HT-29 (cell line): ENCODE results near the gene MDC1. TPM values are rescaled to one million over a fixed set of nuclear protein-coding genes. Genes with fewer than 3 reads are reported as not detected.
"Not testable (repeated sequence)": the region's sequence is repeated elsewhere in the genome, so short reads cannot be mapped to it uniquely, and the experiment has no call there.

ENCODE experiments used
- DNase-seq: peaks from one replicate; pipeline ENCODE4 v3.0.0-alpha.2; 2015; ENCODE audit warnings: low spot score
- total RNA-seq: library from RNA; depleted of rRNA; stranded (reverse); fragments of >200 nt; shearing (Covaris generic); gene quantifications from 2 replicates; pipeline ENCODE4 v1.2.3, GENCODE V29; 2014

The MDC1 gene
- total RNA-seq, 1 experiment from 2014 or later = 24.9 TPM

DNA sequence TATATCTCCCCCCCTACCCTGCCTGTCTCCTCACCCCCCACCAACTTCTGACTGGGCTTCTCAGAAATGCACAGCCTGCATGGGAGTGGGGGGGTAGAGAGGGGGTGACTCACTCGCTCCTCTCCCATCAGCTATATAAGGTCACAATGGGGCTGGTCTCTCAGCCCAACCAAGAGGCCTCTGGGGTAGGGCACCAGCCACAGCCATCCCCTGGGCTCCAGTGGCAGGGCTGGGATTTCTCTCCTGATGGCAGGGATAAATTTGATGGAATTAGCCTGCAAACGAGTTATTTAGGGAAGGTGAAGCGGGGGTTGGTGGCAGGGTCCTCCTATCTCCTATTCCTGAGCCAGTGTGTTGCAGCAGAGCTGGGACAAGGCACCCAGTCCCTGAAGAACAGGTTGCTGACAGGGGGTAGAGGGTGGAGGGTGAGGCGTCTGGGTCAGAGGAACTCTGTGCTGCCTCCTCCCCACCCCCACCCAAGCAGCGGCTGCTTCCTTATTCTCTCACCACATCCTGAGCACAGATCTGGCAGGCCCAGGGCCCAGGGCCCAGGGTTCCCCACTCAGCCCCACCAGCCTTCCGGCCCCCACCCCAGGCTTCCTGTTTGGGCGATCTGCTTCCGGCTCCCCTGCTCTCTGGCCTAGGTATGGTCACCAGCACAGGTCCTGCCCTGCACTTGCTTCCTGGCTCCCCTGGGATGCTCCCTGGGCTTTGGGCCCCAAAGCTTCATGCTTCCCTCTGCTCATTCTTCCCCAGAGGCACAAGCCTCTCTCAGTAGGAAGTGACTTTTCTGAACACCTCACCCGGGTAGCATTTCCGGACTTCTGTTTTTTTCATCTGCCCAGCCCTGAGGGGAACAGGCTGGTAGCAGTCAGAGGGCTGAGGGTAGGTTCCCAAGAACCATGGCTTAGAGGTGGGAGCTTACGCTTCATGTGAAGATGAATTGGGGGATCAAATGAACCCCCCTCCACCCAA is 34.7 kb downstream of the MDC1 start:
- DNase-seq = peak; percentile 73

DNA sequence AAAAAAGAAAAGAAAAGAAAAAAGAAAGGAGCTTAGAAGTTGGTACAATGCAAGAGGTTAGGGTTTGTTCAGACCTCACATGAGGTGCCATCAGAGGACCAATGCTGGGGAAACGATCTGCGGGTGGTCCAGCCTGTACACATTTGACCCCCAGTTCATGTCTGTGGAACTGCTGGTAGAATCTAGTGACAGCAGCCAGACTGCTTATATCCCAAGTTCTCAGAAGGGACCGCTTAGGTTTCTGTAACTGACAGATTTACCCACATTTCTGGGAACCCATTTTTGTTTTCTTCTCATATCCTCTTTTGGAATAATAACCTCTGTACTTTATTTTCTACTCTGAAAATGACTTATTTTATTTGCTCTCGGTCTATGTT is 35.3 kb downstream of the MDC1 start:
- DNase-seq = no peak

- DNase-seq = no peak
Measured at GRCh38 chr6:30679765-30680535, 37.1 kb downstream of the MDC1 start.

DNA sequence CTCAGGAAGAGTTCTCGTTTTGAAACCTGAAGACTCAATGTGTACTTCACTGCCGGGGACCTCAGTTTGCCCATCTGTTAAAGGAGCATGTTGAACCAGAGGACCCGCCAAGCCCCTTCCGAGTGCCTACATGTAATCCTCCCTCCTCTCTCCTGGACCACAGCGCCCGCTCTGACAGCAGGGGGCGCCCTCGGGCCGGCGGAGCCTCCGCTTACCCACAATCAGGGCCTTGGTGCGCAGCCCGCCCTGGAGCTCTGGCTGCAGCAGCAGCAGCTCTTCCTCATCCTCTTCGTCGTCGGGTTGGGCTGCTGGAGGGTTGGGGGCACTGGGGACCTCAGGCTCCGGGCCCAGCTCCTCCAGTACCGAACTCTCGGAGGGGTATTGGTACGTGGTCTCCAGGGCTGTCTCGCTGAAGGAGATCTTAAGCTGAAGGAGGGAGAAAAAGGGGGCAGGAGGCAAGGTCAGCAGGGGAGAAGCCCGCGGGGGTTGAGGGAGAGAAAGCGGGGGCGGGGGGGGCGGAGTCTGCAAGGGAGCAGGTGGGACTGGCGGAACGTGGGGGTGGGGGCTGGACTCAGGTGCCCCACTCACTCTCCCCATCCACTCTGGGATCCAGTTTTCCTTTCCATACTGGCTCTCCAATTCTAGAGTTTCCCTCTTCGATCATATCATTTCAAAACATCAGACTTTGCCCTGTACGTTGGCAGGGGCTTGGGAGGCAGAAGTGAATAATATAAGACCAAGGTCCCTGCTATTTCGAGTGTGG is 37.9 kb downstream of the MDC1 start:
- DNase-seq = peak; percentile 84

DNA sequence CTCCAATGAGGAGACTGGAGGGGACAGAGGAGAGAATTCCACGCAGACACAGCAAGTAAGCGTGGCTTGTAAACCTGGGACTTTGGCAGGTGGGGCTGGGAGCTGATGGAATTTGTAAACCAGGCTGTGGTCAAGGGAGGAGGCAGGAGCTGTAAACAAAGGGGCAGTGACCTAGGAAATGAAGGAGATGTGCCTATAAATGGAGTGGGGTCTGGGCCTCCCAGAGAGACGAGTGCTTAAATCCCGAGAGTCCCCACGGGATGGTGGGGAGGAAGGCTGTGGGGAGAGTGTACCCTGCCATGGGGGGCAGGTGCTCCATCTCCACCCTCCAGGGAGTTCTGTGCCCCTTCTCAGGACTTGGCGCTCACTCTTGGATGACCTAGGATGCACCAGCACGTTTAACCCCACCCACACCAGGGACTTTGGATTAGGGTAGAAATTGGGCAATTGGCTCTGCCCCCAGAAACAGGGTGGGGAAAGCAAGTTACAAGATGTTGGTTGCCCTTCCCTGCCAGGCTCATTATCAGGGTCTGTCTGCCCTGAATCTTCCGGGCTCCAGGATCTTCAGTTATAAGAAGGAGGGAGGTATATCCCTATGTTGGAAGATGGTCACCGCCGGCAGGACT is 40.3 kb downstream of the MDC1 start:
- DNase-seq = no peak

- peak; percentile 98 for DNase-seq
Measured at GRCh38 chr6:30672445-30673253, 44.4 kb downstream of the MDC1 start, which contains the start of gene DHX16. DHX16 (minus strand) TSS chr6:30673006; CDS start chr6:30672841, 165 bp downstream.

DNA sequence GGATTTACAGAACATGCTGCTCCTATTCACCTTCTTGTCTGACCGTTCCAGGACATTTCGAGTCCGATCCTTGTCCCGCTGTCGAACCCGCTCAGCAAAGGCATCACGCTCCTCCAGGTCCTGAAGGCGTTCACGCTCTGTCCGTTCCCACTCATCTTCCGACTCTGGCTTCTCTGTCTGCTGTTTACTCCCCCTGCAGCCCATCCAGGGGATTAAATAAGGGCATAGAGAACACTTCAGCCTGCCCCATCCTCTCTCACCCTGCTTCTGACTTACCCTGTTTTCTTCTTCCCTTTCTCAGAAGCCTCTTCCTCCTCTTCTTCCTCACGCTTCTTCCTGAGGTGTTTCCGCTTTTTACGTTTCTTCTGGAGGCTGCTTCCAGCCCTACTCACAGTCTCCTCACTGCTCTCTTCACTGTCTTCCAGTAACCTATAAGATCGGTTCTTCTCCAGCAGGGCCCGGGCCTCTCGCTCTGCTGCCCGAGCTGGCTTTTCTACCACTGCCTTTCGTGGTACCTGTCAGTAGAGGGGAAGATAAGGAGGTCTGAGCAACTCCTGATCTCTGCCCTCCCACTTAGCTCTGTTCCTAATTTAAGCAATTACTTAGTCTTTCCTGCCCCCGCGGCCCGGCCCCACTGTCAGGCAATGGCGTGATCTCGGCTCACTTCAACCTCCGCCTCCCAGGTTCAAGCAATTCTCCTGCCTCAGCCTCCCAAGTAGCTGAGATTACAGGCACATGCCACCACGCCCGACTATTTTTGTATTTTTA is 46.1 kb downstream of the MDC1 start:
- no peak for DNase-seq

DNA sequence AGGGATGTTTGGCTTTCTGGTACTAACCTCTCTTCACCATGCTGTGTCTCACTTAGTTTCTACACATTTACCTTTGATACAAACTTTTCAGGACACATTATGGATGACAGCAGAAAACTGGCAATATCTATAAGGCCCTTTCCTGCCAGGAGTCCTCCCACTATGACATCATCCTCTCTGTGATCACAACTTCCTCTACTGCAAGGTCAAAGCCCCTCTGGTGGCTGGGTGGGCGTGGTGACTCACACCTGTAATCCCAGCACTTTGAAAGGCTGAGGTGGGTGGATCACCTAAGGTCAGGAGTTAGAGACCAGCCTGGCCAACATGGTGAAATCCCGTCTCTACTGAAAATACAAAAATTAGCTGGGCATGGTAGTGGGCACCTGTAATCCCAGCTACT is 50.8 kb downstream of the MDC1 start:
- DNase-seq = not testable (repeated sequence)

- no peak for DNase-seq
Measured at GRCh38 chr6:30664994-30665767, 51.9 kb downstream of the MDC1 start.

- DNase-seq = not testable (repeated sequence)
Measured at GRCh38 chr6:30657922-30658321, 59.2 kb downstream of the MDC1 start.

DNA sequence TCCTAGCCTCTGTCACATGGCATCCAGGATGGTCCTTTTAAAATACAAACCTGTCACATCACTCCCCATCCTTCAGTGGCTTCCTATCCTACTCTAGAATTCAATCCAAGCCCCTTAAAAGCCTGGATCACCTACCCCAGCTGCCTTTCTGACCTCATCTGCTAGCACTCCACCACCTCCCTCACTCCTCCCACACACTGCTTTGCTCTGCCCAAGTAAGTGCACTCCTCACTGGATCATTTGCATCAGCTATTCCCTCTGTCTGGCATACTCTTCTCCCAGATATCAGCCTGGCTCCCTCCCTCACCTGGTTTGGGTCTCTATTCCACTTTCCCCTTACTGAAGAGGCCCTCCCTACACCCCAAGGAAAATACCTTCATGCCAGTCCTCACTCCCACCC is 59.6 kb downstream of the MDC1 start:
- DNase-seq = no peak

DNA sequence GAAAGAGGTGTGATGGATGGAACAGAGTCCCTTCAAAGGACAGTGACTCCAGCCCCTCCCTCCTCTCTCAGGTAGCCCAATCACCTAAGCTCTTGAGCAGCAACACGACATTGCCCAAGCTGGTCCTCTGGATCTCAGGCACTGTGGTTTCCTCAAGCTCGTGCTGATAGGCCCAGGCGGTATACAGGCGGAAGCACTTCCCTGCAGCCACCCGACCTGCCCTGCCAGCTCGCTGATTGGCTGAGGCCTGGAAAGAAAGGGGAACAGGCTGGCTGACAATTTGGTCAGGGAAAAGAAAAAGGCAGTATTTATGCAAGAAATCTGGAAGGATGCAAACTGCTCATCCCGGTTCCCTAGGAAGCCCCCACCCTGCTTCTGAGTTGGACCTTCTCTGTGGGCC is 60.6 kb downstream of the MDC1 start:
- no peak for DNase-seq

DNA sequence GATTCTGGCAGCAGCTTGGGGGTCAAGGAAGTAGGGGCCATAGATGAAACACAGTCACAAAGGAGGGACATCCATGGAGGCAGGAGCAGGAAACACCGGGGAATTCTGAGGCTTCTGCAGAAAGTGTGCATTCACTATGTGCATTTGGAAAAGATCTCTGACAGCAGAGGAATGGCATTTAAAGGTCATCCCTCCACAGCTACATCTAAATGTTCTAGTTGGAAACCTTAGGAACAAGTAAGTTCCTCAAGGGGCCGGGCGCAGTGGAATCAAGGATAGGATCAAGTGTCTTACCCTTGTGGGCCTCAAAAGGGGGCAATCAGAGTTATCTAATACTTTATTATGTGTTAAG is 61.4 kb downstream of the MDC1 start:
- DNase-seq = no peak

GRCh38 chr6:30654798-30655742 is 62.0 kb downstream of the MDC1 start:
- no peak for DNase-seq

- DNase-seq = no peak
Measured at GRCh38 chr6:30651143-30651542, 65.9 kb downstream of the MDC1 start.
